GM18505 (cell line): ENCODE measurements around the gene IQCE.

Experiments
- ATAC-seq: cut with Tn5 transposase; IDR thresholded peaks from one replicate; pipeline ENCODE4 v1.9.1; 2021; ENCODE audit not compliant: unreplicated experiment
- POLR2A ChIP-seq: IDR thresholded peaks from 4 replicates; pipeline ENCODE4 v1.6.1; 2011; ENCODE audit warnings: borderline replicate concordance; ENCODE audit not compliant: insufficient read depth, insufficient read length; ENCODE audit errors: extremely low read depth

Gene IQCE

GRCh38 chr7:2649991-2650390 is 91.2 kb downstream of the IQCE start:
- no peak for TF ChIP-seq POLR2A
- ATAC-seq, result no peak

DNA sequence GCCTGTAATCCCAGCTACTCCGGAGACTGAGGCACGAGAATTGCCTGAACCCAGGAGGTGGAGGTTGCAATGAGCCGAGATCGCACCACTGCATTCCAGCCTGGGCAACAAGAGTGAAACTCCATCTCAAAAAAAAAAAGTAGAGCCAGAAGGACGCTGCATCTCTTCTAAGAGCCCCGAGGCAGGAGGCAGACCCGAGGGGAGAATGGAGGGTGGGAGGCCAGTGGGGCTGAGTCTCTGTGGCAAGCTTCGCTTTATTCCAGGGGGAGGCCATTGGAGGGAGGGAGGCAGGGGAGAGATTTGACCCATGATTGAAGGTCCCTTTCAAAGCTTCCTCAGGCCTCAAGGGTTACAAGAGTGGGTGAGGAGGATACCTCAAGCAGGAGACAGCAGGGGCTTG is 91.7 kb downstream of the IQCE start:
- TF ChIP-seq POLR2A, result no peak
- no peak for ATAC-seq

GRCh38 chr7:2651336-2651735 is 92.6 kb downstream of the IQCE start:
- no peak for ATAC-seq
- TF ChIP-seq POLR2A, result no peak

- TF ChIP-seq POLR2A, result no peak
- no peak for ATAC-seq
Observed at GRCh38 chr7:2651847-2652735, 93.3 kb downstream of the IQCE start.

- ATAC-seq, result no peak
- TF ChIP-seq POLR2A, result no peak
Observed at GRCh38 chr7:2652736-2653060, 93.9 kb downstream of the IQCE start.

DNA sequence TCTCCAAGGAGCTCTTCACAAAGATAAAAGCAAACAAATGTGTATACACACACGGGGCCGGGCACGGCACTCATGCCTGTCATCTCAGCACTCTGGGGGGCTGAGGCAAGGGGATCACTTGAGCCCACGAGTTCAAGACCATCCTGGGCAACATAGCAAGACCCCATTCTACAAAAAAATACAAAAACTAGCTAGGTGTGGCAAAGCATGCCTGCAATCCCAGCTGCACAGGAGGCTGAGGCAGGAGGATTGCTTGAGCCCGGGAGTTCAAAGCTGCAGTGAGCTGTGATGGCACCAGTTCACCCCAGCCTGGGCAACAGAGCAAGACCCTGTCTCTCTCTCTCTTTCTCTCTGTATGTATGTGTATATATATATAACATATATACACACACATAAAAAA is 95.3 kb downstream of the IQCE start:
- no peak for ATAC-seq
- TF ChIP-seq POLR2A, result no peak

DNA sequence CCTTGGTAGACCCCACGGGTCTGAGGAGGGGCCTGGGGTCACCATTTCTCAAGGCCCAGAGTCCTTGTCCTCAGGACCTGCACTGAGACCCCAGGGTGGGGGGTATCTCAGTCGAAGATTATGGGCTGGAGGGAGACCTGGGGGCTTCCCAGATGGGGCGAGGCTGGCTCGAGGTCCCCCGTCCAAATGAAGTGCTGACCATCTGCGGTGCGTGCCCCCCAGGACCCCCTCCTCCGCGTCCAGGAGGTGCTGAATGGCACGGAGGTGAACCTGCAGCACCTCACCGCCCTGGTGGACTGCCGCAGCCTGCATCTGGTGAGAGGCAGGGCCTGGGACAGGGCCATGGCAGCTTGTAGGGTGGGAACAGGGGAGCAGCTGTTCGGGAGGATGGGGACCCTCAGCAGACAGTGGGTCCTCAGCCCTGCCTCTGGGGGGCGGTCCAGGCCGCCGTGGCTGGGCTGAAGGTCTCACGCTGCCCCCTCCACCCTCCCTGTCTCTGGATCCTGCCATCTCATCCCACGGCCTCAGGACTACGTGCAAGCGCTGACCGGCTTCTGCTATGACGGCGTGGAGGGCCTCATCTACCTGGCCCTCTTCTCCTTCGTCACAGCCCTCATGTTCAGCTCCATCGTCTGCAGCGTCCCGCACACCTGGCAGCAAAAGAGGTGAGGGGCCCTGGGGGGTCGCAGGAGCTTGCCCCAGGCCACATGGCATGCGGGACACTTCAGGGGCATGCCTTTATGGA is 97.3 kb downstream of the IQCE start:
- TF ChIP-seq POLR2A, result no peak
- no peak for ATAC-seq

DNA sequence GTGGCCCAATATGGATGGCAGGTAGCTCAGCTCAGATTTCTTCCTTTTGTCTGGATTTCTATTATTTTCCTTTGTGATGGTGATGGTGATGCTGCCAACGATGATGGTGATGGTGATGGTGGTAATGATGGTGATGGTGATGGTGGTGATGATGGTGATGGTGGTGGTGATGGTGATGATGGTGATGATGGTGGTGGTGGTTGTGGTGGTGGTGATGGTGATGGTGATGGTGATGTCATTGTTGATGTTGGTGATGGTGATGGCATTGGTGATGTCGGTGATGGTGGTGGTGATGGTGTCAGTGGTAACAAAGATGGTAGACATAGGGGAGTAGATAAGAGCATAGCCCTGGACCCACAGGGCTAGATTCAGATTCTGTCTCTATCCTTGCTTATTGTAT is 98.4 kb downstream of the IQCE start:
- ATAC-seq, result no peak
- TF ChIP-seq POLR2A, result no peak

GRCh38 chr7:2657920-2658671 is 99.3 kb downstream of the IQCE start:
- no peak for TF ChIP-seq POLR2A
- ATAC-seq, result no peak

DNA sequence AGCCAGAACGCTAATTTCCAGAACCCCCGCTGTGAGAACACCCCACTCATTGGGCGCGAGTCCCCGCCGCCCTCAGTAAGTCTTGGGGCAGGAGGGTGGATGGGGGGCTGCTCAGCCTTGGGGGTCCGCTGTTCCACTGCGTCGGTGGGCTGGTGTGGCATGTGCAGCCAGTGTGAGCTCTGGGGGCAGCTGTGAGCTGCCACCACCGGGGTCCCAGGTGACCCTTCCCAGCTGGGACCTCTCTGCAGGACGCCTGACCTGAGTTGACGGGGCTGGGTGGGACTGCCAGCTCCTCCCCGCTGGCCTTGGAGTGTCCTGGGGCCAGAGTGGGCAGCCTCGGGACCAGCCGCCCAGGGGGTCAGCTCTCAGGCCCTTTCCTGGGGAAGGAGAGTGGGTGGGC is 100.2 kb downstream of the IQCE start:
- ATAC-seq, result no peak
- no peak for TF ChIP-seq POLR2A

GRCh38 chr7:2659556-2660358 is 101.0 kb downstream of the IQCE start:
- no peak for ATAC-seq
- no peak for TF ChIP-seq POLR2A

DNA sequence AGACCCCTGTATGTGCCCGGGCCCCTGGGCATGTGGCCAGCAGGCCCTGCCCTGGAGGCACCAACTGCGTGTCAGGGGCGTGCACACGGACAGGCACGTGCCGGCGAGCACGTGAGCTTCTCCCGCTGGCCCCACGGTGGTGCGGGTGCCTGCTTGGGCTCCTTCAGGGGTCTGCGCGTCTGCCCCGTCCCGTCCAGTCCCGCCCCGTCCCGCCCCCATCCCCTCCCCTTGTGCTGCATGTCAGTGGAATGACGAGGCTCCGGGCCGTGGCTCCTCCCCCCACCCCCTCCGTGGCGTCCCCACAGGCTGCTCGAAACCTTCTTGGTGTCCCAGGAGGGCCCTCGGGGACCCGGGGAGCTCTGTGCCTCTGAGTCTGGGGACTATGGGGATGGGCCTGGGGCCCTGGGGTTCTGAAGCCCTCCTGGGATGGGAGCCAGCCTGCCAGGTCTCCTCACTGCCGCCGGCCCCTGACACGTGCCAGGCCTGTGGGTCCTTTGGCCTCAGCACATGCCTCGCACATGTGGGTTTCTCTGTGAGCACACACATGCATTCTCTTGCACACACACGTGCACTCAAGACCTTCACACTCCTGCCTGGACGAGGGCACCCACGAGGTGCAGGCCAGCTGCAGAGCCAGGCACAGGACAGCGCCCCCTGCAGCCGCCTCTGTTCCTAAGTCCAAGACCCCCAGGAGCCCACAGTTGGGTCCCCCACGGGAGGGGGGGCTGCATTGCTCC is 101.7 kb downstream of the IQCE start:
- no peak for ATAC-seq
- TF ChIP-seq POLR2A, result no peak
